Osteocyte (in vitro differentiated cells): ENCODE results near the gene SDCBP2. TPM values are rescaled to one million over a fixed set of nuclear protein-coding genes. Genes with fewer than 3 reads are reported as not detected.
A peak's percentile ranks its signal among the peaks of the same experiment; 100 is the strongest.

Source experiments
- DNase-seq: peaks from one replicate; pipeline ENCODE4 v3.0.0; 2021; ENCODE audit warnings: mixed read lengths; ENCODE audit not compliant: unreplicated experiment; ENCODE audit errors: extremely low spot score
- H3K27ac Mint-ChIP-seq: one replicate; pipeline ENCODE4 v1.8.0; 2021; ENCODE audit warnings: mild to moderate bottlenecking, mixed read lengths; ENCODE audit not compliant: unreplicated experiment
- H3K27me3 Mint-ChIP-seq: one replicate; pipeline ENCODE4 v1.8.0; 2021; ENCODE audit warnings: mixed read lengths; ENCODE audit not compliant: unreplicated experiment
- H3K36me3 Mint-ChIP-seq: one replicate; pipeline ENCODE4 v1.8.0; 2021; ENCODE audit warnings: mixed read lengths; ENCODE audit not compliant: unreplicated experiment
- H3K4me1 Mint-ChIP-seq: one replicate; pipeline ENCODE4 v1.8.0; 2021; ENCODE audit warnings: mixed read lengths; ENCODE audit not compliant: unreplicated experiment
- H3K4me3 Mint-ChIP-seq: one replicate; pipeline ENCODE4 v1.8.0; 2021; ENCODE audit warnings: mild to moderate bottlenecking, moderate library complexity, mixed read lengths; ENCODE audit not compliant: unreplicated experiment
- H3K9me3 Mint-ChIP-seq: one replicate; pipeline ENCODE4 v1.8.0; 2021; ENCODE audit warnings: mixed read lengths; ENCODE audit not compliant: unreplicated experiment
- CTCF ChIP-seq: fragments of 200-600 bp; sonication (generic); IDR thresholded peaks from 2 replicates; pipeline ENCODE4 v1.5.0; 2021; ENCODE audit warnings: antibody characterized with exemption, mild to moderate bottlenecking, moderate library complexity
- total RNA-seq: library from RNA; stranded (reverse); gene quantifications from 2 replicates; pipeline ENCODE4 v1.2.1, GENCODE V29; 2021

SDCBP2 gene
- total RNA-seq, 1 donor from 2014 or later, result 0.97 TPM

DNA sequence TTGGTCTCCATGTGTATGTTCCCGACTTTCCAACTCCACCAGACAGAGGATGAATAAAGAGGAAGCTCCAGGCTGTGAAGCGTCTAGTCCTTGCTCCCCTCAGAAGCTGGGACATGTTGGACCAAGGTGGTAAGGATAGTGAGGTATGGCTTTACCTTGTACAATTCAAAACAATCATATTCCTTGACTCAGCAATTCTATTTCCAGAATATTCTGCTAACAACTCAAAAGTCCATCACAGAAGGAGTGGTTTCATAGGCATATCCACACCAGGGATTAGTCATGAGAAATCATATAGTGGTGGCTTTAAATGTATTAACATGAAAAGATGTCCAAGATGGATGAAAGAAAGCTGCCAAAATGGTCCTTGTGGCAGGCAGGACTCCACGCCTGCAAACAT lies 44.1 kb upstream of the SDCBP2 start:
- TF ChIP-seq CTCF, result no peak
- no peaks in the 10 kb centered on the region for H3K27me3 Mint-ChIP-seq
- no peak overlapping the region for H3K4me3 Mint-ChIP-seq
- no peak overlapping the region for H3K27ac Mint-ChIP-seq
- no peak for DNase-seq
- peaks cover 59% of the 10 kb centered on the region for H3K4me1 Mint-ChIP-seq
- no peaks in the 10 kb centered on the region for H3K9me3 Mint-ChIP-seq
- peaks cover 25% of the 10 kb centered on the region for H3K36me3 Mint-ChIP-seq

DNA sequence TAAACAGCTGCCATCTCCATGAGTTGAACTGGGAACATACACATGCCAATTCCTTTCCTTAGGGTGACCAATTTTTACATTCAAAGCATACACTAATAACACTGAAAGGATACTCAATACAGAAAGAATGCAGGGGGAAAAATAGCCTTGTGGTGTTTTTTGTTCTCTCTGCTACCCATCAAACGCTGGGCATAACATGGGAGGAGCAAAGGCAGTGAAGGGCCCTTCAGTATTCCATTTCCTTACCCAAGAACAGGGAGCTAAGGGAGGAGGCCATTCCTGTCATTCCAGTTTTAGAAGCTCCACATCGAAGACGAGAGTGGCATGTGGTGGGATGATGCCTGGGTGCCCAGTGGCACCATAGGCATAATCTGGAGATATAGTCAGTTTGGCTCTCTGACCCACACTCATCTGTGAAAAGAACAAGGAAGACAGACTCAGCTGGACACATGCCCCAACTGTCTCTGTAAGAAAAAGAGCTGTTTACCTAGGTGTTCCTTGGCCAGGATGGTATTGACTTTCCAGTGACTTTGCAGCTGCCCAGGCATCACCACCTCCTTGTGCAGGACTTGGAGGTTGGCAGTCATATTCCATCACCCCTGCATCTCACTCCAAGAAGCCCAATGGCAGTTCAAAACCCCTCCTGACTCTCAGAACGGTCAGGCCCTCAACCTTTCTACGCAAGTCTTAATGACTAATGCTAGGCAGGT lies 43.0 kb upstream of the SDCBP2 start:
- peaks cover 29% of the 10 kb centered on the region for H3K36me3 Mint-ChIP-seq
- H3K4me3 Mint-ChIP-seq, result no peak overlapping the region
- H3K4me1 Mint-ChIP-seq, result peaks cover 54% of the 10 kb centered on the region
- TF ChIP-seq CTCF, result no peak
- DNase-seq, result no peak
- H3K9me3 Mint-ChIP-seq, result no peaks in the 10 kb centered on the region
- no peaks in the 10 kb centered on the region for H3K27me3 Mint-ChIP-seq
- peak overlapping the region; percentile 82 for H3K27ac Mint-ChIP-seq

- no peak for DNase-seq
- H3K4me3 Mint-ChIP-seq, result no peak overlapping the region
- H3K9me3 Mint-ChIP-seq, result no peaks in the 10 kb centered on the region
- H3K36me3 Mint-ChIP-seq, result peaks cover 28% of the 10 kb centered on the region
- no peaks in the 10 kb centered on the region for H3K27me3 Mint-ChIP-seq
- H3K27ac Mint-ChIP-seq, result peak overlapping the region; percentile 82
- TF ChIP-seq CTCF, result no peak
- peaks cover 52% of the 10 kb centered on the region for H3K4me1 Mint-ChIP-seq
Measured at GRCh38 chr20:1371202-1371782, 42.4 kb upstream of the SDCBP2 start.

GRCh38 chr20:1370548-1371110 lies 41.7 kb upstream of the SDCBP2 start:
- Mint-ChIP-seq H3K9me3 (no peaks in the 10 kb centered on the region), H3K4me3 (no peak overlapping the region), H3K4me1 (peaks cover 45% of the 10 kb centered on the region), H3K27me3 (no peaks in the 10 kb centered on the region), H3K27ac (peak overlapping the region; percentile 82), H3K36me3 (peaks cover 28% of the 10 kb centered on the region)
- no peak for DNase-seq
- TF ChIP-seq CTCF, result no peak

DNA sequence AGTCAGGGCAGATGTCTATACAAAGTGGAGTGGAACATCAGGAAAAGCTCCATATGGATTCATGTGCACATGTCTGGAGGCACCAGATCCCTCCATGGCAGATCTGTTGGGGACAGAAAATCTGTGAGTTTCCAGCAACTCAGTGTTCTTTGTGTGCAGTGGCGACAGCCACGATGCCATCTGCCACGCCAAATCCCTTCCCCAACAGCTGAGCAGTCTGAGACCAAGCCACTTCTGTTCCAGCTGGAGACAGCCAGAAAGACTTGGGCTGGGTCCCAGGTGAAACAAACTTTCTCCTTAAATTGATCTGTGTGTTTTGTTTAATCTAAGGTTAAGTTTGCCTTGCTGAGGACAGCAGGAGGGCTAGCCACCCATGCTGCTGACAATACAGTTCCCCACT lies 41.0 kb upstream of the SDCBP2 start:
- Mint-ChIP-seq H3K4me3 (no peak overlapping the region), H3K27ac (peak overlapping the region; percentile 35), H3K36me3 (peaks cover 30% of the 10 kb centered on the region), H3K27me3 (no peaks in the 10 kb centered on the region), H3K4me1 (peaks cover 39% of the 10 kb centered on the region), H3K9me3 (no peaks in the 10 kb centered on the region)
- no peak for TF ChIP-seq CTCF
- no peak for DNase-seq
